NCI-H1417 treated with DMSO at 0.1 percent for 48 hours (cell line): ENCODE results near the gene NMT2.

Source experiments
- DNase-seq: peaks from one replicate; lab custom pipeline; 2025; lab: John Stamatoyannopoulos, UW

NMT2 gene

DNA sequence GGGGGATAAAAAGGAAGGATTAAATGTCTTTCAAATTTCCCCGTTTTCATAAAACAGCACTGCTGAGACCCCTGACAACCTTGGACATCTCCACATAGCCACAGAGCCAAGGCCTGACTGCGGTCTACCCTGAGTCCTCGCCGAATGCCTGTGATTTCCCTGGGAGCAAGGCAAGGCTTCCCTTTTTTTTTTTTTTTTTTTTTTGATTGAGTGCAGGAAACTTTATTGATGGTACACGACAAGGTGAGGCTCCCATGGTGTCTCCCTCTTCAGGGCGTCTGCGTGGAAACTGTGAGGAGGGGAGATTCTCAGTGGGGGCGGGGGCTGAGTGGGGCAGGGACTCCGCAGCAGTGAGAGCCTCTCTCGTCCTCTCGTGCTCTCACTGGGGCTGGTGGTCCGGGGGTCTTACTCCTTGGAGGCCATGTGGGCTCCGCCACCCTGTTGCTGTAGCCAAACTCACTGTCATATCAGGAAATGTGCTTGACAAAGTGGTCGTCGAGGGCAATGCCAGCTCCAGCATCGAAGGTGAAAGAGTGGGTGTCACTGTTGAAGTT, 75.6 kb downstream of the NMT2 start:
- no peak for DNase-seq

DNA sequence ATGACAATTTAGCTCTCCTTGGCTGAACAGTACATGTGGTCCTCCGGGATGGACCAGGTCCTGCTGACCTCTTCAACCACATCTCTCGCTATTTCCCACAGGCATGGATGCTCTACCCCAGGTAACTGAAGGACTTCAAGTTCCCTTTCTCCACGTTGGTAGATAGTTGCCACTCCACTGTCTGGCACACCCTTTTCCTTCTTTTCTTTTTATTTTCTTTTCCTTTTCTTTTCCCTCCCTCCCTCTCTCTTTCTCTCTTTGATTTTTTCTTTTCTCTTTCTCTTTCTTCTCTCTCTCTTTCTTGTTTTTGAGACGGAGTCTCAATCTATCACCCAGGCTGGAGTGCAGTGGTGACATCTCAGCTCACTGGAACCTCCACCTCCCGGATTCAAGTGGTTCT, 77.1 kb downstream of the NMT2 start:
- no peak for DNase-seq

DNA sequence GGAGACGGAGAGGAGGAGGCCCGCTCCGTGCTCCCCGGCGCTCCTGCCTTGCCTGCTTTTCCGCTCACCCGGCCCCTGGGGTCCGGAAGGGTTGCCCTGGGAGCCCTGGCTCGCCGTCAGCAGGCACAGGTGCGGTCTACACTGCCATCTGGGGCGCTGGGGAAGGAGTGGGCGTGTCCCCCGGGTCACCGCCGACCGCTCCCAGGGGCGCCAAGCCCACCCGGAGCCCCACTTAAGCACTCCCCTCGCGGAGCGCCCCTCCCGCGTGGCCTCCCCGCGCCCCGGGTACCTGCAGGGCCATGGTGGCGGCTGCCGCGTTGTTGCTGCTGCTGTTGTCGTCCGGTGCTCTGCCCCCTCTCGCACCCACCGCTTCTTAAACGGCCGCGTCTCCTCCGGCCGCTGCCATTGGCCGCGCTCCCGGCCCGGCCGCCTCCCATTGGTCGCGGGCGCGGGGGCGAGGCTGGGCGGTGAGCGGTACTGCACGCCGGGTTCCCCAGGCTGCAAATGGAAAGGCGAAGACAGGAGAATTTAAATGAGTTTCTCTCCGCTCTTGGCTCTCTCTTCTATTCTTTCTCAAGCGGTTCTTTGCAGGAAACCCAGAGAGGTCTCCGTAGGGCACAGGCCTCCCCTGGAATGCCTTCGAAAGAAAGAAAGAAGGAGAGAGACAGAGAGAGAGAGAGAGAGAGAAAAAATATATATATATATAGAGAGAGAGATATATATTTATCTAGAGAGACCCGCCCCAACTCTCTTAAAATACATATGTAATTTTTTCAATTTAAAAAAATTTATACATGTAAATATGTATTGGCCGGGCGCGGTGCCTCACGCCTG, 79.8 kb downstream of the NMT2 start, which contains the start of gene ACBD7:
Gene ACBD7 (minus strand): TSS at position 349 of the 834 bp plus-strand sequence. CDS start 48 bp downstream, at position 301.
- peak; percentile 49 for DNase-seq

DNA sequence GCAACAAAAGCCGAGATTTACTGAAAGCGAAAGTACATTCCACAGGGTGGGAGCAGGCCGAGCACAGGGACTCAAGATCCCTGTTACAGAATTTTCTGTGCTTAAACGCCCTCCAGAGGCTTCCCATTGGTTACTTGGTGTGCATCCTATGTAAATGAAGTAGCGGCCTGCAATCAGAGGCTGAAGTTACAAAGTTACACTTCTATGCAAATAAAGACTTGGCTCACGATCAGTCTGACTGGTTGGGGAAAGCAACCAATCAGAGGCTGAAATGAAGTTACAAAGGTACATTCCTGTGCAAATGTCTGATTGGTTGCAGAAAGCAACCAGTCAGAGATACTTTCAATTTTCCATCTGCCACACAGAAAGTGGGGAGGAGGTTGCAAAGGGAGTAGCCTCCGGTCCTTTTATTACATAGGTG, 84.0 kb downstream of the NMT2 start:
- DNase-seq, result no peak

DNA sequence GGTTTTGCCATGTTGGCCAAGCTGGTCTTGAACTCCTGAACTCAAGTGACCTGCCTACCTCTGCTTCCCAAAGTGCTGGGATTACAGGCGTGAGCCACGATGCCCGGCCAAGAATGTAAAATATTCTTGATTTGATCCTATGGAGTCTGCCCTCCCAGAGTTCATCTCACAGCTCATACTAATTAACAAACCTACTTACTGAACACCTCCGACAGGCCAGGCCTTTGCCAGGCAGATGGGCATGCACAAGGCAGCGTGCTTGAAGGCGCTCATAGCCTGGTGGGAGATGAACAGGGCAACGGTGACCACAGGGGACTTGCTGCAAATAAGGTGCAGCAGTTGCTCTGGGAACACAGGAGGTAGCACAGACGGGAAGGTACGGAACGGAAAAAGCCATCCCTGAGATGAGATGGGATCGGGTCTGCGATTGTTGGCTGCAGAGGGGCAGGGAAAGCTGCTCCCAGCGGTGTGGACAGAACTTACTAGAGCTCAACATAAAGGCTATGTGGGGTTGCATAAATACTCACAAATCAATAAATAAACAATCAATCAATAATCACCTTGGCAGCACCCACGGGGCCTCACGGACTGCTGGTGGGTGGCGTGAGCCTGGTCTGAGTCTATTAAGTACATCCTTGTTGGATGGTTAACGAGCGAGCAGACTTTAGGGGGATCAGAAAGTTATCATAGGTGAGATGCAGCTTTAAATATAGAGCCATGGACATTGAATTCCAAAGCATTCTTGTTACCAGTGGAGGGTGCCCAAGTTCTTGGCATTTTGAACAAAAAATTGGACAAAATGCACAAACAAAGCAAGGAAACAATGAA, 84.6 kb downstream of the NMT2 start:
- no peak for DNase-seq

DNA sequence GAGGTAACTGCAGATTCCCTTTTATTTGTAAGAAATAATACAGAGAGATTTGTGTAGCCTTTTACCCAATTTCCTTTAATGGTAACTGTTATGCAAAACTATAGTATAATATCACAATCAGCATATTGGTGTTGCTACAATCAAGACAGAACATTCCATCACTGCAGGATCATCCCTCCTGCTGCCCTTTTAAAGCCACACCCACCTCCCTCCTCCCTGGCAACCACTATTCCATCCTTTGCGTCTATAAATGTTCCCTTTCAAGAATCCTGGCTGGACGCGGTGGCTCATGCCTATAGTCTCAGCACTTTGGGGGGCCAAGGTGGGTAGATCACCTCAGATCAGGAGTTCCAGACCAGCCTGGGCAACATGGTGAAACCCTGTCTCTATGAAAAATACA, 93.1 kb downstream of the NMT2 start:
- no peak for DNase-seq

DNA sequence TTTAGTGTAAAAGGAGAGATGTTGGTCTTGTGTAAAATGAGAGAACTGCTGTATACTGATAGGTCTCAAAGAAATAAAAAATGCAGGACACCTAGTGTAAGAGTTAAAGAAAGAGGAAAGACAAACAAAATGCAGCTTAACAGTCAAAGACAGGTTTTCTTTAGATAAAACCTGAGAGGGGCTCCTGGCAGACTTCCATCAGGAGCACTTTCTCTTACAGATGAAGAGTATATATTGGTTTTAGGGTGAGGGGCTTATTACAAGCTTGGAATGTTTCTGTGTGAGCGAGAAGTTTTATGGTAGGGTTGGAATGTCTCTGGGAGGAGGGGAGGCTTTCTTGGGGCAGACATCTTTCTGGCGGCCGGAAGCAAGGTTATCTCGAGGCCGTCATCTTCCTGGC, 96.1 kb downstream of the NMT2 start:
- no peak for DNase-seq

DNA sequence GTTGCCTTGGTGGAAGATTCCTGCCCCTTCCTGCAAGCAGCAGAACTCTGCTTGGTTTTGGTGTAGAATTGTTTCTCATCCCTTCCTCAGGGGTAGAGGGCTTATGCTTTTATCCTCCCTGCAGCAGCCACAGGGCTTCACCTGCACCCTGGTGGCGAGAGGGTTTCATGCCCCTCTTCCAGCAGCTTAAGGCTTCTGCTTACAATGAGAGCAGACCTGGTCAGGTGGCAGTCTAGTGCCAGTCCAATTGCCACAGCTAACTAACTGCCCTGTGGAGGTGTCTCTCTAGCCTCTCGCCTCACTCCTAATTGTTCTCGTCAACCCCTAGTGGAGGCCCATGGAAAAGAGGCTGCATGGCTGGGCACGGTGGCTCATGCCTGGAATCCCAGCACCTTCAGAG, 99.3 kb downstream of the NMT2 start:
- no peak for DNase-seq

DNA sequence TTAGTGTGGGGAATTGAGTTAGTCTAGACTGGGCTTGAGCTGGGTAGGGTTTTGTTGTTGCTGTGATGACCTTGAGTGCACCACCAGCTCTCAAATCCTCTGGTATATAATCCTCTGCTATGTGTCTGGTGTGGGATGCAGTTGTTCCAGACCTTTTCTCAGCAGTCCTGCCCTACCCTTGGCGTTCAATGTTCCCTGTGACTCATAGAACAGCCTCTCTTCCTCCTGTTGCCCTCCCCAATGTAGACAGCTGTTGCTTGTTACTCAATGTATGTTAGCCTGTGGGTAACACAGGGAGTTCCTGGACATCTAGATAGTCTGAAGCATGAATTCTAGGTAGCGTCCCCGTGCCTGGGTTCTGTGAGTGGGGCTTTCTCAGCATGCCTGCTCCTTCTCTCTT, 99.7 kb downstream of the NMT2 start:
- DNase-seq, result no peak

DNA sequence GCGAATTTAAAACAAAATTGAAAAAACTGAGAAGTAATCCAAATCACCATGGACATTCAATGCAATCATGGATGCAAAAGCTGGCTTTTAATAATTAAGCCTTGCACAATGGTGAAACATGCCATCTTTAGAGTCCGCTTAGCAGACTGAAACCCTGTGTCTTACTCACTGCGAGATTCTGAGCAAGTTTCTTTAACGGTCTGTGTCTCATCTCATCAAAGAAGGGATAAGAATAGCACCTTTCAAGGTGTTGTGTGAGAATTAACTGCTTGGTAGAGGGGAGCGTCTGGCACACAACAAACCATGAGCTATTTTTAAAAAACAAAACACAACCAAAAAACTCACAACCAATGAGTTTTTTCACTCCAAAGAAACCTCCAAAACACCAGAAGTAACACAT, 101.3 kb downstream of the NMT2 start:
- DNase-seq, result no peak

DNA sequence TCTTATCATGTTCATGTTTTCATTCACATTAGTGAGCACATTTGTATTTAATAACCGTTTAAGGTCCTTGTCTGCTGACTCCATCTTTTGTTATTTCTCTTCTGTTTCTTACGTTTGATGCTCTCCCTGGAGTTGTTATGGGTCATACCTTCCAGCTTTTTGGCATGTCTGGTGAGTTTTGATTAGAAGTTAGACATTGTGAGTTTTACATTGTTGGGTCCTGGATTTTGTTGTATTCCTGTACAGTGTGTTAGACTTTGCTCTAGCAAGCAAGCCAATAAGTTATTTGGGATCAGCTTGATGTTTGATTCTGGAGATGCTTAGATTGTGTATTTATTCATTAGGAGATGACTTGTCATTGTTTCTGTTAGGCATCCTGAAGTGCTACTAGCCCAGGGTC, 107.9 kb downstream of the NMT2 start:
- DNase-seq, result no peak

DNA sequence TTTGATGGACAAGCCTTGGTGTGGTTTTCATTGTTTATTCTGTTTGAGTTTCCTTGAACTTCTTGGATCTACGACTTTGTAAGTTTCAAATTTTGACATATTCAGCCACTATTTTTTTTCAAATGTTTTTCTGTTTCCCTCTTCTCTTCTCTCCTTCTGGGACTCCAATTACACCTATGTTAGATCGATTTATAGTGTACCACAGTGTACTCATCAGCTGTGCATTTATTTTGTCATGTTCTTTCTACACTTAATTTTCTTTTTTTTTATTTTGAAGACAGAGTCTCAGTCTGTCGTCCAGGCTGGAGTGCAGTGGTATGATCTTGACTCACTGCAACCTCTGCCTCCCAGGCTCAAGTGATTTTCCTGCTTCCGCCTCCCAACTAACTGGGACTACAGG, 108.6 kb downstream of the NMT2 start:
- no peak for DNase-seq

DNA sequence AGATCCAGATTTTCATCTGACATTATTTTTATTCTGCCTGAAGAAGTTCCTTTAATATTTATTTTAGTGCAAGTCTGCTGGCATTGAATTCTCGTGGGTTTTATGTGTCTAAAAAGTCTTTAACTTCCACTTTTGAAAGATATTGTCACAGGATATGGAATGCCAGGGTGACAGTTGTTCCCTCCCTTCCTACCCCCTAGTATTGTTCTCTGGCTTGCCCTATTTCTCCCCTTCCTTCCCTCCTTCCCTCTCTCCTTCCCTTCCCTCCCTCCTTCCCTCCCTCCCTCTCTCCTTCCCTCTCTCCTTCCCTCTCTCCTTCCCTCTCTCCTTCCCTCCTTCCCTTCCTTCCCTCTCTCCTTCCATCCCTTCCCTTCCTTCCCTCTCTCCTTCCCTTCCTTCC, 109.8 kb downstream of the NMT2 start:
- DNase-seq, result no peak
